ENCODE measurements around the gene COG1. TPM values are rescaled to one million over a fixed set of nuclear protein-coding genes. Genes with fewer than 3 reads are reported as not detected.

COG1 gene
- total and polyA plus RNA-seq, 2 donors (not counting 3 experiments of a cell fraction or from before 2014, with no cell fraction given) = 26.2 to 39.0 TPM

DNA sequence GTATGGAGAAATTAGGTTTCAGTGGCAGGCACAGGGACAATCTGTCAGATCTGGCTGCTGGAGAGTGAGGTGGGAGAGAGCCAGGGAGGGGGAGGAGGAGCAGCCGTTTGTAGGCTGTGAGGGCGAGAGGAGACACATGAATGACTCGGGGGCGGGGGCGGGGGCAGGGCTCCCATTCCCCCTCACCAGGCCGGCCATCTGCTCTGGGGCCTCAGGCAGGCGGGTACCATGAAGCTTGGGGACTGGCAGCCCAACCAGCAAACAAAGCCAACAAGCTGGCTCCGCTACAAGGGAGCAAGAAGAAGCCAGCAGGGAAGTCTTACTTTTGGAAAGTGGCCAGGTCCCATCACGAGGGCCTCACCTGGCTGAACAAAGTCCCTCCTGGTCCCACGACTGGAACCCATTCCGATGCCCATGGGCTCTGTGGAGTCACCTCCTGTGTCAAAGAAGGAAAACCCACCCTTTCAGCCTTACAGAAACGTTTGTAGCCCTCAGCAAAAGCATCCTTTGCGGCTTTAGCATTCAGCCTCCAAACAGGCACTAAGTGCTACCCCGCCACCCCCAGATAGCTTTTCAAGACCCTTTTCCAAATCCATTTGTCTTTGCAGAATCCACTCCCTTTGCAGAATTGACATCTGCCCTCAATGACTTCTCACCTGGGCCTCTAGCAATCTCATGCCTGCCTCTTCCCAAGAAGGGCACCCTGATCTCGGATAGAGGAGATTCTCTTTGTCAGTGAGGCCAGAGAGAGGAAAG, 37.3 kb upstream of the COG1 start:
- DNase-seq (ENCODE audit: low read depth, low spot score) (no peak), FAIRE-seq (no peak)
- no peaks in the 10 kb centered on the region for H3K4me1 ChIP-seq (ENCODE audit: control insufficient read depth, extremely low read depth, insufficient read depth, low read length)
- TF ChIP-seq JUN (IDR thresholded peaks at IDR 0.05; ENCODE audit: borderline replicate concordance, insufficient read depth, insufficient read length, low read depth) (no peak), EZH2 (IDR thresholded peaks at IDR 0.05; ENCODE audit: borderline replicate concordance, low read depth, low read length, severe bottlenecking) (no peak), POLR2AphosphoS5 (IDR thresholded peaks at IDR 0.05; ENCODE audit: insufficient read depth, low read depth, low read length) (no peak), POLR2A (IDR thresholded peaks at IDR 0.05; ENCODE audit: low read depth, low read length) (no peak), FOS (IDR thresholded peaks at IDR 0.05; ENCODE audit: borderline replicate concordance, insufficient read depth, low read length) (no peak), MYC (IDR thresholded peaks at IDR 0.05; ENCODE audit: low read depth, low read length) (no peak), GATA2 (IDR thresholded peaks at IDR 0.05; ENCODE audit: insufficient read depth, insufficient read length, low read depth, low read length) (no peak)
- TF ChIP-seq, protein P1, sequence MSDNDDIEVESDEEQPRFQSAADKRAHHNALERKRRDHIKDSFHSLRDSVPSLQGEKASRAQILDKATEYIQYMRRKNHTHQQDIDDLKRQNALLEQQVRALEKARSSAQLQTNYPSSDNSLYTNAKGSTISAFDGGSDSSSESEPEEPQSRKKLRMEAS (IDR thresholded peaks at IDR 0.05; ENCODE audit: insufficient read depth, insufficient read length) = no peak
- TF ChIP-seq, protein P2, sequence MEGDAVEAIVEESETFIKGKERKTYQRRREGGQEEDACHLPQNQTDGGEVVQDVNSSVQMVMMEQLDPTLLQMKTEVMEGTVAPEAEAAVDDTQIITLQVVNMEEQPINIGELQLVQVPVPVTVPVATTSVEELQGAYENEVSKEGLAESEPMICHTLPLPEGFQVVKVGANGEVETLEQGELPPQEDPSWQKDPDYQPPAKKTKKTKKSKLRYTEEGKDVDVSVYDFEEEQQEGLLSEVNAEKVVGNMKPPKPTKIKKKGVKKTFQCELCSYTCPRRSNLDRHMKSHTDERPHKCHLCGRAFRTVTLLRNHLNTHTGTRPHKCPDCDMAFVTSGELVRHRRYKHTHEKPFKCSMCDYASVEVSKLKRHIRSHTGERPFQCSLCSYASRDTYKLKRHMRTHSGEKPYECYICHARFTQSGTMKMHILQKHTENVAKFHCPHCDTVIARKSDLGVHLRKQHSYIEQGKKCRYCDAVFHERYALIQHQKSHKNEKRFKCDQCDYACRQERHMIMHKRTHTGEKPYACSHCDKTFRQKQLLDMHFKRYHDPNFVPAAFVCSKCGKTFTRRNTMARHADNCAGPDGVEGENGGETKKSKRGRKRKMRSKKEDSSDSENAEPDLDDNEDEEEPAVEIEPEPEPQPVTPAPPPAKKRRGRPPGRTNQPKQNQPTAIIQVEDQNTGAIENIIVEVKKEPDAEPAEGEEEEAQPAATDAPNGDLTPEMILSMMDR (IDR thresholded peaks at IDR 0.05; ENCODE audit: extremely low read depth in 1 of 2, insufficient read depth in 1 of 2, low read depth in 1 of 2, low read length in 2 of 2) = no peak
- H3K9ac ChIP-seq (replicated peaks; ENCODE audit: extremely low read depth, insufficient read depth, low read length) = no peak overlapping the region
- H3K79me2 ChIP-seq (ENCODE audit: control insufficient read depth, insufficient read depth, low read length) = no peaks in the 10 kb centered on the region
- CTCF ChIA-PET = interaction anchor here (0.6 to 5.3 kb wide), 16 partner anchors 9 to 599 kb away, joined by 3 to 223 read pairs (median 5); partner anchors contain the start of gene SSTR2
- H3K27ac ChIP-seq (ENCODE audit: insufficient read depth, low read depth, low read length) = no peak overlapping the region
- no peak overlapping the region for H3K4me3 ChIP-seq (replicated peaks in 1 of 3; ENCODE audit: insufficient read depth in 1 of 3, low read depth in 1 of 3, low read length in 3 of 3)
- intact Hi-C loops (cut with micrococcal nuclease) = loop anchor here (1.0 kb wide), 3 partner anchors 169 to 595 kb away; no protein-coding TSS in a partner anchor
- dilution Hi-C loops (cut with MboI; ENCODE audit: extremely low pct_ligation_motif_present, low sequenced_read_pairs) = no loop called here
- no peaks in the 10 kb centered on the region for H3K36me3 ChIP-seq (ENCODE audit: control insufficient read depth in 2 of 2, extremely low read depth in 1 of 2, insufficient read depth in 2 of 2, low read length in 2 of 2)
- H3K27me3 ChIP-seq (ENCODE audit: control insufficient read depth in 2 of 2, insufficient read depth in 2 of 2, low read length in 2 of 2) = peaks cover 3 to 11% of the 10 kb centered on the region in 2 experiments
- no TSS peak for BruUV-seq (replicated peaks)
- H4K20me1 ChIP-seq (replicated peaks; ENCODE audit: control insufficient read depth, extremely low read depth, insufficient read depth, low read length) = no peaks in the 10 kb centered on the region
- H3K9me3 ChIP-seq (replicated peaks; ENCODE audit: control insufficient read depth, insufficient read depth, low read length) = no peaks in the 10 kb centered on the region
- POLR2A ChIA-PET = no interaction called here
- no peak overlapping the region for H3K4me2 ChIP-seq (ENCODE audit: insufficient read depth, low read length)
- H3K9me1 ChIP-seq (replicated peaks; ENCODE audit: control insufficient read depth, extremely low read depth, insufficient read depth, low read length) = no peaks in the 10 kb centered on the region
- H2AFZ ChIP-seq (ENCODE audit: low read depth, low read length) = no peak overlapping the region

All from endothelial cell of umbilical vein (primary cell).